Large intestine (tissue), 3 donors: ENCODE data around the gene TNFSF13B. TPM values are rescaled to one million over a fixed set of nuclear protein-coding genes. Genes with fewer than 3 reads are reported as not detected.

Experiments used
- DNase-seq, 2 donors: peaks; one replicate each; pipeline versions ENCODE4 v3.0.0 to v3.0.0-alpha.2; 2013
- H3K27ac ChIP-seq: one replicate; pipeline ENCODE4 v1.5.1; 2013; ENCODE audit warnings: low read length
- H3K27me3 ChIP-seq: 2 replicates; pipeline ENCODE4 v1.6.1; 2013; ENCODE audit warnings: low read length; ENCODE audit not compliant: control insufficient read depth, insufficient read depth
- H3K36me3 ChIP-seq: 2 replicates; pipeline ENCODE4 v1.6.1; 2013; ENCODE audit warnings: low read length; ENCODE audit not compliant: control insufficient read depth, insufficient read depth
- H3K4me1 ChIP-seq: one replicate; pipeline ENCODE4 v1.6.1; 2013; ENCODE audit warnings: low read length; ENCODE audit not compliant: control insufficient read depth, insufficient read depth
- H3K4me3 ChIP-seq: one replicate; pipeline ENCODE4 v1.5.1; 2013; ENCODE audit warnings: low read length
- H3K9me3 ChIP-seq: one replicate; pipeline ENCODE4 v1.6.1; 2013; ENCODE audit warnings: mild to moderate bottlenecking, low read depth, low read length, moderate library complexity; ENCODE audit not compliant: control insufficient read depth
- WGBS: methylation state at CpG from one replicate; pipeline ENCODE4 v1.1.5; 2013; ENCODE audit warnings: low lambda C conversion rate; ENCODE audit not compliant: insufficient coverage; 5-methylcytosine and 5-hydroxymethylcytosine counted together
- polyA plus RNA-seq: library from polyadenylated mRNA; unstranded; fragments of 120-200 nt; gene quantifications from one replicate; pipeline ENCODE4 v1.2.1, GENCODE V29; 2013

The TNFSF13B gene
- polyA plus RNA-seq, 1 donor, result 2.9 TPM

GRCh38 chr13:108342369-108343289 lies 73.1 kb downstream of the TNFSF13B start:
- peak in 1 of 2 donors; percentile 9 for DNase-seq
- Histone ChIP-seq H3K9me3 (no peaks in the 10 kb centered on the region), H3K27me3 (no peaks in the 10 kb centered on the region), H3K4me3 (no peak overlapping the region), H3K36me3 (no peaks in the 10 kb centered on the region), H3K4me1 (no peaks in the 10 kb centered on the region), H3K27ac (no peak overlapping the region)
- WGBS, result 71% methylated on average over 3 of the region's 7 CpGs

DNA sequence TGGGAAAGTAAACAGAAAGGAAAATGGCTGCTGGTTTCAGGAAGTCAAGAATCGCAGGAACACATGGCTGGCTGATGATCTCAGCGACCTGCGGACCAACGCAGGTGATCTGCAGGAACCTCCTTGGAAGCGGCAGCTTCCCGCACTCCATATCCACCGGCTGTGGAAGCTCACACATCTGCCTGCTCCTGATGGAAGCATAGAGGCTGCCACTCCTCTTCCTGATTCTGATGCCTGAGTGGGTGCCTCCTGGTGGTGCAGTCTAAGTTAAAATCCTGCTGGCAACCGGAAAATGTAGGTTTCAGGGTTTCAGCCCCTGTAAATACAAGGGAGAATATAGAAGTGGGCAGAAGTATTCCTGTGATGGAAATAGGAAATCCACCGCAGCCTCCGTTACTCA lies 75.5 kb downstream of the TNFSF13B start:
- no peaks in the 10 kb centered on the region for H3K9me3 ChIP-seq
- H3K27me3 ChIP-seq, result no peaks in the 10 kb centered on the region
- no peaks in the 10 kb centered on the region for H3K36me3 ChIP-seq
- no CpG with 5 or more reads among the region's 10 CpGs for WGBS
- H3K27ac ChIP-seq, result no peak overlapping the region
- DNase-seq, result no peak
- no peak overlapping the region for H3K4me3 ChIP-seq
- no peaks in the 10 kb centered on the region for H3K4me1 ChIP-seq

GRCh38 chr13:108346376-108346775 lies 76.9 kb downstream of the TNFSF13B start:
- Histone ChIP-seq H3K27me3 (no peaks in the 10 kb centered on the region), H3K4me3 (no peak overlapping the region), H3K36me3 (no peaks in the 10 kb centered on the region), H3K27ac (no peak overlapping the region), H3K4me1 (no peaks in the 10 kb centered on the region), H3K9me3 (no peaks in the 10 kb centered on the region)
- peak; percentile 22 to 60 for DNase-seq
- WGBS, result 28% methylated on average over 2 of the region's 8 CpGs

DNA sequence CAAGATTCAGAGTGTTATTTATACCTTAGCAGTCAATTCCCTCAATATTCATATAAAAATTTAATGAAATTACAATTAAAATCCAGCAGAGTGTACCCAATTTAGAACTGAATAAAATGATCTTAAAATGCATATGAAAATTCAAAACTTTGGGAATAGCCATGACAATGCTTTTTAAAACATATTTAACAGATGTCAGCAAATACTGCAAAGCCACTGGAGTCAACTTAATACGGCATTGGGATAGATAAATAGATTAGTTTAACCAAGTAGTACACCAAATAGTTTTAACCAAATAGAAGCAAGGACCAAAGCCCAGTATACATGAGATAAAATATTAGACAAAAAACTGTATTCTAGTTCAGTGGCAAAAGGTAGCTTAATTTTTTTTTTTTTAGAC lies 79.8 kb downstream of the TNFSF13B start:
- no CpG with 5 or more reads among the region's 1 CpG for WGBS
- Histone ChIP-seq H3K4me3 (no peak overlapping the region), H3K27ac (no peak overlapping the region), H3K9me3 (no peaks in the 10 kb centered on the region), H3K4me1 (no peaks in the 10 kb centered on the region), H3K36me3 (no peaks in the 10 kb centered on the region), H3K27me3 (no peaks in the 10 kb centered on the region)
- DNase-seq, result no peak

GRCh38 chr13:108350579-108350978 lies 81.1 kb downstream of the TNFSF13B start:
- Histone ChIP-seq H3K4me1 (no peaks in the 10 kb centered on the region), H3K9me3 (no peaks in the 10 kb centered on the region), H3K36me3 (no peaks in the 10 kb centered on the region), H3K4me3 (no peak overlapping the region), H3K27me3 (no peaks in the 10 kb centered on the region), H3K27ac (no peak overlapping the region)
- no CpG with 5 or more reads among the region's 9 CpGs for WGBS
- DNase-seq, result no peak

- Histone ChIP-seq H3K27ac (no peak overlapping the region), H3K36me3 (no peaks in the 10 kb centered on the region), H3K27me3 (no peaks in the 10 kb centered on the region), H3K4me3 (no peak overlapping the region), H3K4me1 (no peaks in the 10 kb centered on the region), H3K9me3 (no peaks in the 10 kb centered on the region)
- DNase-seq, result no peak
- WGBS, result 76% methylated on average over 2 of the region's 3 CpGs
Measured at GRCh38 chr13:108352599-108352998, 83.1 kb downstream of the TNFSF13B start.

GRCh38 chr13:108357228-108357627 lies 87.7 kb downstream of the TNFSF13B start:
- no peaks in the 10 kb centered on the region for H3K27me3 ChIP-seq
- H3K36me3 ChIP-seq, result no peaks in the 10 kb centered on the region
- DNase-seq, result no peak
- 100% methylated on average over 1 of the region's 3 CpGs for WGBS
- H3K4me3 ChIP-seq, result no peak overlapping the region
- no peak overlapping the region for H3K27ac ChIP-seq
- H3K4me1 ChIP-seq, result no peaks in the 10 kb centered on the region
- no peaks in the 10 kb centered on the region for H3K9me3 ChIP-seq

Other genes starting within 250 kb of the TNFSF13B start
- gene LIG4, start 54.2 kb upstream of the TNFSF13B start, polyA plus RNA-seq, result 16.1 TPM
- 12.9 TPM for gene ABHD13, start 51.3 kb upstream of the TNFSF13B start, polyA plus RNA-seq